ENCODE measurements around the gene ZMAT5.
A peak's percentile ranks its signal among the peaks of the same experiment; 100 is the strongest.

- TF ChIP-seq BHLHE40 (IDR thresholded peaks at IDR 0.05; ENCODE audit: low read length) = no peak
- no peak for TF ChIP-seq HES1 (IDR thresholded peaks at IDR 0.05; ENCODE audit: low read depth)
- peak; percentile 88 for TF ChIP-seq ESRRA (IDR thresholded peaks at IDR 0.05; ENCODE audit: borderline replicate concordance, low read depth)
- no peak for TF ChIP-seq EP300 (IDR thresholded peaks at IDR 0.05; ENCODE audit: low read length)
- no peak for TF ChIP-seq BRCA1 (IDR thresholded peaks at IDR 0.05)
- no peak for TF ChIP-seq BRCA1 (CRISPR knock-in tag; IDR thresholded peaks at IDR 0.05)
- TF ChIP-seq RFX5 (IDR thresholded peaks at IDR 0.05; ENCODE audit: low read depth, low read length) = no peak
- no peak for TF ChIP-seq SAFB2 (IDR thresholded peaks at IDR 0.05; ENCODE audit: borderline replicate concordance, low read depth, low read length, severe bottlenecking)
- no peak for TF ChIP-seq ZBTB43 (CRISPR knock-in tag; IDR thresholded peaks at IDR 0.05)
These were observed 604 bp upstream of the ZMAT5 start, which contains the start of gene UQCR10 for GRCh38 chr22:29767171-29768051.
